ENCODE data around the gene ZNF771. TPM values are rescaled to one million over a fixed set of nuclear protein-coding genes. Genes with fewer than 3 reads are reported as not detected.

Gene ZNF771
- total and polyA plus RNA-seq, 9 of the 15 experiments (the other 6 are each of a cell fraction or from before 2014, with no cell fraction given): 1.5 to 12.6 (median 4.4) TPM

DNA sequence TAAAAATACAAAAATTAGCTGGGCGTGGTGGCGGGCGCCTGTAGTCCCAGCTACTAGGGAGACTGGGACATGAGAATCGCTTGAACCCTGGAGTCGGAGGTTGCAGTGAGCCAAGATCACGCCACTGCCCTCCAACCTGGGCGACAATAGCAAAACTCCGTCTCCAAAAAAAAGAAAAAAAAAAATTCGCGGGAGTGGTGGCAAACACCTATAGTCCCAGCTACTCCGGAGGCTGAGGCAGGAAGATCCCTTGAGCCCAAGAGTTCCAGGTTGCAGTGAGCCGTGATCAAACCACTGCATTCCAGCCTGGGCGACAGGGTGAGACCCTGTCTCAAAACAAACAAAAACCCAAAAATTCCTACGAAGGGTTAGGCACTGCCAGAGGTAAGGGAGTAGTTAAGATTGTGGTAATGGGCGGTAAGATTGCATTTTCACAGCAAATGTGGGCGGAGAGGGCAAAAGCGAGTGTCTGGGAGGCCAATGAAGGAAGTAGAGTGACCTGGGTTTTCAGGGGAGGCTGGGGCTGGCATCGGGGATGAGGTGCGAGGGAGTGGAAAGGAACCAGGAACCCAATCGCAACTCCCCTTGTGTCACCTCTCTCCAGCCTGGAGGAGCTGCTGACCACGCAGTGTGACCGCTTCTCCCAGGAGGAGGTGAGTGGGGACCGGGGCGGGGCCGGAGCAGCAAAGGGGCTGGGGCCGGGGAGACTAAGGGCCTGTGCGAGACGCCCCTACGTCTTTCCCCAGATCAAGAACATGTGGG is 30.2 kb upstream of the ZNF771 start (continued):
- TF ChIP-seq ZNF3 (CRISPR knock-in tag; IDR thresholded peaks at IDR 0.05) (no peak), KDM1A (IDR thresholded peaks at IDR 0.05) (no peak), BRD9 (IDR thresholded peaks at IDR 0.05; ENCODE audit: low read depth, partially characterized antibody) (peak; percentile 30), ARHGAP35 (IDR thresholded peaks at IDR 0.05; ENCODE audit: partially characterized antibody) (no peak), MYC (IDR thresholded peaks at IDR 0.05; ENCODE audit: low read depth, low read length) (no peak), MYC (CRISPR knock-in tag; IDR thresholded peaks at IDR 0.05; ENCODE audit: borderline replicate concordance, low read depth) (no peak), NR4A1 (CRISPR knock-in tag; IDR thresholded peaks at IDR 0.05) (no peak), NR4A1 (tag; IDR thresholded peaks at IDR 0.05) (no peak), ELF2 (CRISPR knock-in tag; IDR thresholded peaks at IDR 0.05) (0 out of 2 replicates have a peak, but pooled peaks have one; percentile 7), ZNF217 (CRISPR knock-in tag; IDR thresholded peaks at IDR 0.05) (no peak), ZKSCAN1 (IDR thresholded peaks at IDR 0.05; ENCODE audit: low read depth, low read length) (peak; percentile 21; the same call in 1 of the 2 replicates), C11orf30 (IDR thresholded peaks at IDR 0.05; ENCODE audit: low read depth) (no peak), SAFB (IDR thresholded peaks at IDR 0.05; ENCODE audit: borderline replicate concordance, low read depth, low read length) (no peak), MCM7 (IDR thresholded peaks at IDR 0.05) (no peak), SMARCB1 (IDR thresholded peaks at IDR 0.05; ENCODE audit: insufficient read length, low read depth) (no peak), HNRNPLL (IDR thresholded peaks at IDR 0.05; ENCODE audit: low read depth, low read length, poor library complexity, severe bottlenecking) (no peak), ZNF830 (CRISPR knock-in tag; IDR thresholded peaks at IDR 0.05) (no peak)
- TF ChIP-seq, protein P1, sequence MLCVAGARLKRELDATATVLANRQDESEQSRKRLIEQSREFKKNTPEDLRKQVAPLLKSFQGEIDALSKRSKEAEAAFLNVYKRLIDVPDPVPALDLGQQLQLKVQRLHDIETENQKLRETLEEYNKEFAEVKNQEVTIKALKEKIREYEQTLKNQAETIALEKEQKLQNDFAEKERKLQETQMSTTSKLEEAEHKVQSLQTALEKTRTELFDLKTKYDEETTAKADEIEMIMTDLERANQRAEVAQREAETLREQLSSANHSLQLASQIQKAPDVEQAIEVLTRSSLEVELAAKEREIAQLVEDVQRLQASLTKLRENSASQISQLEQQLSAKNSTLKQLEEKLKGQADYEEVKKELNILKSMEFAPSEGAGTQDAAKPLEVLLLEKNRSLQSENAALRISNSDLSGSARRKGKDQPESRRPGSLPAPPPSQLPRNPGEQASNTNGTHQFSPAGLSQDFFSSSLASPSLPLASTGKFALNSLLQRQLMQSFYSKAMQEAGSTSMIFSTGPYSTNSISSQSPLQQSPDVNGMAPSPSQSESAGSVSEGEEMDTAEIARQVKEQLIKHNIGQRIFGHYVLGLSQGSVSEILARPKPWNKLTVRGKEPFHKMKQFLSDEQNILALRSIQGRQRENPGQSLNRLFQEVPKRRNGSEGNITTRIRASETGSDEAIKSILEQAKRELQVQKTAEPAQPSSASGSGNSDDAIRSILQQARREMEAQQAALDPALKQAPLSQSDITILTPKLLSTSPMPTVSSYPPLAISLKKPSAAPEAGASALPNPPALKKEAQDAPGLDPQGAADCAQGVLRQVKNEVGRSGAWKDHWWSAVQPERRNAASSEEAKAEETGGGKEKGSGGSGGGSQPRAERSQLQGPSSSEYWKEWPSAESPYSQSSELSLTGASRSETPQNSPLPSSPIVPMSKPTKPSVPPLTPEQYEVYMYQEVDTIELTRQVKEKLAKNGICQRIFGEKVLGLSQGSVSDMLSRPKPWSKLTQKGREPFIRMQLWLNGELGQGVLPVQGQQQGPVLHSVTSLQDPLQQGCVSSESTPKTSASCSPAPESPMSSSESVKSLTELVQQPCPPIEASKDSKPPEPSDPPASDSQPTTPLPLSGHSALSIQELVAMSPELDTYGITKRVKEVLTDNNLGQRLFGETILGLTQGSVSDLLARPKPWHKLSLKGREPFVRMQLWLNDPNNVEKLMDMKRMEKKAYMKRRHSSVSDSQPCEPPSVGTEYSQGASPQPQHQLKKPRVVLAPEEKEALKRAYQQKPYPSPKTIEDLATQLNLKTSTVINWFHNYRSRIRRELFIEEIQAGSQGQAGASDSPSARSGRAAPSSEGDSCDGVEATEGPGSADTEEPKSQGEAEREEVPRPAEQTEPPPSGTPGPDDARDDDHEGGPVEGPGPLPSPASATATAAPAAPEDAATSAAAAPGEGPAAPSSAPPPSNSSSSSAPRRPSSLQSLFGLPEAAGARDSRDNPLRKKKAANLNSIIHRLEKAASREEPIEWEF (CRISPR knock-in tag; IDR thresholded peaks at IDR 0.05): no peak
- TF ChIP-seq, protein P2, sequence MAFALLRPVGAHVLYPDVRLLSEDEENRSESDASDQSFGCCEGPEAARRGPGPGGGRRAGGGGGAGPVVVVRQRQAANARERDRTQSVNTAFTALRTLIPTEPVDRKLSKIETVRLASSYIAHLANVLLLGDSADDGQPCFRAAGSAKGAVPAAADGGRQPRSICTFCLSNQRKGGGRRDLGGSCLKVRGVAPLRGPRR (CRISPR knock-in tag; IDR thresholded peaks at IDR 0.05): no peak
- TF ChIP-seq, protein P3, sequence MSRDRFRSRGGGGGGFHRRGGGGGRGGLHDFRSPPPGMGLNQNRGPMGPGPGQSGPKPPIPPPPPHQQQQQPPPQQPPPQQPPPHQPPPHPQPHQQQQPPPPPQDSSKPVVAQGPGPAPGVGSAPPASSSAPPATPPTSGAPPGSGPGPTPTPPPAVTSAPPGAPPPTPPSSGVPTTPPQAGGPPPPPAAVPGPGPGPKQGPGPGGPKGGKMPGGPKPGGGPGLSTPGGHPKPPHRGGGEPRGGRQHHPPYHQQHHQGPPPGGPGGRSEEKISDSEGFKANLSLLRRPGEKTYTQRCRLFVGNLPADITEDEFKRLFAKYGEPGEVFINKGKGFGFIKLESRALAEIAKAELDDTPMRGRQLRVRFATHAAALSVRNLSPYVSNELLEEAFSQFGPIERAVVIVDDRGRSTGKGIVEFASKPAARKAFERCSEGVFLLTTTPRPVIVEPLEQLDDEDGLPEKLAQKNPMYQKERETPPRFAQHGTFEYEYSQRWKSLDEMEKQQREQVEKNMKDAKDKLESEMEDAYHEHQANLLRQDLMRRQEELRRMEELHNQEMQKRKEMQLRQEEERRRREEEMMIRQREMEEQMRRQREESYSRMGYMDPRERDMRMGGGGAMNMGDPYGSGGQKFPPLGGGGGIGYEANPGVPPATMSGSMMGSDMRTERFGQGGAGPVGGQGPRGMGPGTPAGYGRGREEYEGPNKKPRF (IDR thresholded peaks at IDR 0.05; ENCODE audit: low read depth, low read length): no peak

Measured in K562 (cell line).